ENCODE results near the gene BNIP2.

BNIP2 gene

GRCh38 chr15:59680870-59681269 lies 8.2 kb downstream of the BNIP2 start:
- H3K27me3 ChIP-seq (ENCODE audit: control insufficient read depth in 3 of 3, insufficient read depth in 3 of 3, low read depth in 1 of 3, low read length in 3 of 3) = no peaks in the 10 kb centered on the region
- no peak overlapping the region for H2BK5ac ChIP-seq (ENCODE audit: low read length)
- no peak for DNase-seq (ENCODE audit: low spot score)
- H4K8ac ChIP-seq (ENCODE audit: low read depth, low read length) = no peak overlapping the region
- H3K4ac ChIP-seq (ENCODE audit: low read length) = no peak overlapping the region
- H3K9me3 ChIP-seq (replicated peaks in 1 of 2; ENCODE audit: control insufficient read depth in 2 of 2, insufficient read depth in 1 of 2, low read depth in 1 of 2, low read length in 2 of 2) = no peaks in the 10 kb centered on the region
- no peak overlapping the region for H3K4me2 ChIP-seq (ENCODE audit: insufficient read depth, low read length, poor library complexity, severe bottlenecking)
- H3K23ac ChIP-seq (ENCODE audit: low read depth, low read length, poor library complexity) = no peak overlapping the region
- peaks cover 13 to 95% of the 10 kb centered on the region in 2 donors for H3K36me3 ChIP-seq (replicated peaks in 1 of 2; ENCODE audit: control insufficient read depth in 2 of 2, insufficient read depth in 2 of 2, low read length in 2 of 2)
- no peak overlapping the region for H3K27ac ChIP-seq (replicated peaks; ENCODE audit: low read length)
- H2BK120ac ChIP-seq (ENCODE audit: low read depth, low read length) = no peak overlapping the region
- H2BK12ac ChIP-seq (ENCODE audit: low read length) = no peak overlapping the region
- no peak overlapping the region for H2BK15ac ChIP-seq (ENCODE audit: low read length)
- WGBS, 2 donors (ENCODE audit: extremely low coverage in 2 of 2, insufficient read length in 2 of 2, insufficient replicate concordance in 1 of 2) = no CpG with 5 or more reads among the region's 5 CpGs
- peaks cover 2% of the 10 kb centered on the region for H3K79me1 ChIP-seq (ENCODE audit: low read depth, low read length)
- no peak overlapping the region for H2AK5ac ChIP-seq (ENCODE audit: low read depth, low read length)
- H2AFZ ChIP-seq (ENCODE audit: low read length) = no peak overlapping the region
- H4K91ac ChIP-seq (ENCODE audit: low read depth, low read length, poor library complexity) = no peak overlapping the region
- H3K18ac ChIP-seq (ENCODE audit: low read length) = no peak overlapping the region
- H3K4me1 ChIP-seq (ENCODE audit: control insufficient read depth in 2 of 2, insufficient read depth in 1 of 2, low read depth in 1 of 2, low read length in 2 of 2) = no peaks in the 10 kb centered on the region
- H3K14ac ChIP-seq (ENCODE audit: low read length) = no peak overlapping the region
- H3K9ac ChIP-seq (ENCODE audit: low read depth, low read length, poor library complexity) = no peak overlapping the region
- H3K4me3 ChIP-seq (ENCODE audit: low read length in 2 of 2) = no peak overlapping the region

- Histone ChIP-seq H3K4me1 (ENCODE audit: control insufficient read depth in 2 of 2, insufficient read depth in 1 of 2, low read depth in 1 of 2, low read length in 2 of 2) (no peaks in the 10 kb centered on the region), H3K4me3 (ENCODE audit: low read length in 2 of 2) (no peak overlapping the region), H2BK15ac (ENCODE audit: low read length) (no peak overlapping the region), H4K8ac (ENCODE audit: low read depth, low read length) (no peak overlapping the region), H2BK5ac (ENCODE audit: low read length) (no peak overlapping the region), H3K9me3 (replicated peaks in 1 of 2; ENCODE audit: control insufficient read depth in 2 of 2, insufficient read depth in 1 of 2, low read depth in 1 of 2, low read length in 2 of 2) (no peaks in the 10 kb centered on the region), H3K4me2 (ENCODE audit: insufficient read depth, low read length, poor library complexity, severe bottlenecking) (no peak overlapping the region), H3K79me1 (ENCODE audit: low read depth, low read length) (peaks cover 2% of the 10 kb centered on the region), H2BK12ac (ENCODE audit: low read length) (no peak overlapping the region), H3K9ac (ENCODE audit: low read depth, low read length, poor library complexity) (no peak overlapping the region), H3K14ac (ENCODE audit: low read length) (no peak overlapping the region), H2AFZ (ENCODE audit: low read length) (no peak overlapping the region), H3K4ac (ENCODE audit: low read length) (no peak overlapping the region), H2BK120ac (ENCODE audit: low read depth, low read length) (no peak overlapping the region), H3K27me3 (ENCODE audit: control insufficient read depth in 3 of 3, insufficient read depth in 3 of 3, low read depth in 1 of 3, low read length in 3 of 3) (no peaks in the 10 kb centered on the region), H4K91ac (ENCODE audit: low read depth, low read length, poor library complexity) (no peak overlapping the region), H3K18ac (ENCODE audit: low read length) (no peak overlapping the region), H2AK5ac (ENCODE audit: low read depth, low read length) (no peak overlapping the region), H3K27ac (replicated peaks; ENCODE audit: low read length) (no peak overlapping the region), H3K36me3 (replicated peaks in 1 of 2; ENCODE audit: control insufficient read depth in 2 of 2, insufficient read depth in 2 of 2, low read length in 2 of 2) (peaks cover 13 to 95% of the 10 kb centered on the region in 2 donors), H3K23ac (ENCODE audit: low read depth, low read length, poor library complexity) (no peak overlapping the region)
- DNase-seq (ENCODE audit: low spot score) = no peak
- WGBS, 2 donors (ENCODE audit: extremely low coverage in 2 of 2, insufficient read length in 2 of 2, insufficient replicate concordance in 1 of 2) = no CpG with 5 or more reads among the region's 6 CpGs
Measured at GRCh38 chr15:59680346-59680745, 8.8 kb downstream of the BNIP2 start.

GRCh38 chr15:59678620-59679019 lies 10.5 kb downstream of the BNIP2 start:
- no peaks in the 10 kb centered on the region for H3K9me3 ChIP-seq (replicated peaks in 1 of 2; ENCODE audit: control insufficient read depth in 2 of 2, insufficient read depth in 1 of 2, low read depth in 1 of 2, low read length in 2 of 2)
- H3K79me1 ChIP-seq (ENCODE audit: low read depth, low read length) = no peaks in the 10 kb centered on the region
- no peak overlapping the region for H2BK120ac ChIP-seq (ENCODE audit: low read depth, low read length)
- H3K23ac ChIP-seq (ENCODE audit: low read depth, low read length, poor library complexity) = no peak overlapping the region
- no peak overlapping the region for H3K4me2 ChIP-seq (ENCODE audit: insufficient read depth, low read length, poor library complexity, severe bottlenecking)
- no peaks in the 10 kb centered on the region for H3K4me1 ChIP-seq (ENCODE audit: control insufficient read depth in 2 of 2, insufficient read depth in 1 of 2, low read depth in 1 of 2, low read length in 2 of 2)
- H3K27ac ChIP-seq (replicated peaks; ENCODE audit: low read length) = no peak overlapping the region
- H3K4me3 ChIP-seq (ENCODE audit: low read length in 2 of 2) = no peak overlapping the region
- no peak overlapping the region for H3K9ac ChIP-seq (ENCODE audit: low read depth, low read length, poor library complexity)
- no peak overlapping the region for H2BK5ac ChIP-seq (ENCODE audit: low read length)
- no peak overlapping the region for H2AFZ ChIP-seq (ENCODE audit: low read length)
- no peak overlapping the region for H3K4ac ChIP-seq (ENCODE audit: low read length)
- H2BK12ac ChIP-seq (ENCODE audit: low read length) = no peak overlapping the region
- no peak overlapping the region for H4K8ac ChIP-seq (ENCODE audit: low read depth, low read length)
- H3K36me3 ChIP-seq (replicated peaks in 1 of 2; ENCODE audit: control insufficient read depth in 2 of 2, insufficient read depth in 2 of 2, low read length in 2 of 2) = peaks cover 14 to 97% of the 10 kb centered on the region in 2 donors
- H2BK15ac ChIP-seq (ENCODE audit: low read length) = no peak overlapping the region
- H3K27me3 ChIP-seq (ENCODE audit: control insufficient read depth in 3 of 3, insufficient read depth in 3 of 3, low read depth in 1 of 3, low read length in 3 of 3) = no peaks in the 10 kb centered on the region
- H4K91ac ChIP-seq (ENCODE audit: low read depth, low read length, poor library complexity) = no peak overlapping the region
- WGBS, 2 donors (ENCODE audit: extremely low coverage in 2 of 2, insufficient read length in 2 of 2, insufficient replicate concordance in 1 of 2) = no CpG with 5 or more reads among the region's 1 CpG
- H3K14ac ChIP-seq (ENCODE audit: low read length) = no peak overlapping the region
- DNase-seq (ENCODE audit: low spot score) = no peak
- H3K18ac ChIP-seq (ENCODE audit: low read length) = no peak overlapping the region
- no peak overlapping the region for H2AK5ac ChIP-seq (ENCODE audit: low read depth, low read length)

GRCh38 chr15:59678172-59678571 lies 10.9 kb downstream of the BNIP2 start:
- no peak overlapping the region for H2BK12ac ChIP-seq (ENCODE audit: low read length)
- H3K4me3 ChIP-seq (ENCODE audit: low read length in 2 of 2) = no peak overlapping the region
- no peak overlapping the region for H2AFZ ChIP-seq (ENCODE audit: low read length)
- no peak overlapping the region for H3K27ac ChIP-seq (replicated peaks; ENCODE audit: low read length)
- H3K79me1 ChIP-seq (ENCODE audit: low read depth, low read length) = no peaks in the 10 kb centered on the region
- H4K91ac ChIP-seq (ENCODE audit: low read depth, low read length, poor library complexity) = no peak overlapping the region
- no peak overlapping the region for H4K8ac ChIP-seq (ENCODE audit: low read depth, low read length)
- H3K4me2 ChIP-seq (ENCODE audit: insufficient read depth, low read length, poor library complexity, severe bottlenecking) = no peak overlapping the region
- H2BK15ac ChIP-seq (ENCODE audit: low read length) = no peak overlapping the region
- H2BK120ac ChIP-seq (ENCODE audit: low read depth, low read length) = no peak overlapping the region
- no peak overlapping the region for H2BK5ac ChIP-seq (ENCODE audit: low read length)
- no peak overlapping the region for H3K14ac ChIP-seq (ENCODE audit: low read length)
- no peak for DNase-seq (ENCODE audit: low spot score)
- no peaks in the 10 kb centered on the region for H3K9me3 ChIP-seq (replicated peaks in 1 of 2; ENCODE audit: control insufficient read depth in 2 of 2, insufficient read depth in 1 of 2, low read depth in 1 of 2, low read length in 2 of 2)
- H3K27me3 ChIP-seq (ENCODE audit: control insufficient read depth in 3 of 3, insufficient read depth in 3 of 3, low read depth in 1 of 3, low read length in 3 of 3) = no peaks in the 10 kb centered on the region
- H3K9ac ChIP-seq (ENCODE audit: low read depth, low read length, poor library complexity) = no peak overlapping the region
- WGBS, 2 donors (ENCODE audit: extremely low coverage in 2 of 2, insufficient read length in 2 of 2, insufficient replicate concordance in 1 of 2) = no CpG with 5 or more reads among the region's 1 CpG
- no peaks in the 10 kb centered on the region for H3K4me1 ChIP-seq (ENCODE audit: control insufficient read depth in 2 of 2, insufficient read depth in 1 of 2, low read depth in 1 of 2, low read length in 2 of 2)
- no peak overlapping the region for H2AK5ac ChIP-seq (ENCODE audit: low read depth, low read length)
- no peak overlapping the region for H3K23ac ChIP-seq (ENCODE audit: low read depth, low read length, poor library complexity)
- peaks cover 14 to 98% of the 10 kb centered on the region in 2 donors for H3K36me3 ChIP-seq (replicated peaks in 1 of 2; ENCODE audit: control insufficient read depth in 2 of 2, insufficient read depth in 2 of 2, low read length in 2 of 2)
- no peak overlapping the region for H3K18ac ChIP-seq (ENCODE audit: low read length)
- no peak overlapping the region for H3K4ac ChIP-seq (ENCODE audit: low read length)
